ENCODE data around the gene SF3B3. TPM values are rescaled to one million over a fixed set of nuclear protein-coding genes. Genes with fewer than 3 reads are reported as not detected.
"Not testable (repeated sequence)": the region's sequence is repeated elsewhere in the genome, so short reads cannot be mapped to it uniquely, and the experiment has no call there.

Gene SF3B3
- total RNA-seq, 1 donor from 2014 or later: 50.8 TPM

DNA sequence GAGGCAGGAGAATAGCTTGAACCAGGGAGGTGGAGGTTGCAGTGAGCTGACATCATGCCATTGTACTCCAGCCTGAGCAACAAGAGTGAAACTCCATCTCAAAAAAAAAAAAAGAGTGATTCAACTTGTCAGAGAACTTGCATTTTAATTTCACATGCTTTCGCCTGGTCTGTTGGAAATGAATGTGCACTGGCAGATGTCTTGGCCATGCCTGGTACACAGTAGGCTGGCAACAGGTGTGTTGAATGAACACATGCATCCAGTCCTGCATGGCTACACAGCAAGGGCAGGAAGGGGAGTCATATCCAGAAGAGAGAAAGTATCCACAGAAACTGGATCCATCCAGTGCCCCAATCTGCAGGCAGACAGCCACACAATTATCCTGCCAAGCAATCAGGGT is 11.8 kb upstream of the SF3B3 start:
- DNase-seq (ENCODE audit: low read depth in 2 of 2): no peak

- no peak for DNase-seq (ENCODE audit: low read depth in 2 of 2)
Observed at GRCh38 chr16:70512456-70512855, 11.2 kb upstream of the SF3B3 start.

DNA sequence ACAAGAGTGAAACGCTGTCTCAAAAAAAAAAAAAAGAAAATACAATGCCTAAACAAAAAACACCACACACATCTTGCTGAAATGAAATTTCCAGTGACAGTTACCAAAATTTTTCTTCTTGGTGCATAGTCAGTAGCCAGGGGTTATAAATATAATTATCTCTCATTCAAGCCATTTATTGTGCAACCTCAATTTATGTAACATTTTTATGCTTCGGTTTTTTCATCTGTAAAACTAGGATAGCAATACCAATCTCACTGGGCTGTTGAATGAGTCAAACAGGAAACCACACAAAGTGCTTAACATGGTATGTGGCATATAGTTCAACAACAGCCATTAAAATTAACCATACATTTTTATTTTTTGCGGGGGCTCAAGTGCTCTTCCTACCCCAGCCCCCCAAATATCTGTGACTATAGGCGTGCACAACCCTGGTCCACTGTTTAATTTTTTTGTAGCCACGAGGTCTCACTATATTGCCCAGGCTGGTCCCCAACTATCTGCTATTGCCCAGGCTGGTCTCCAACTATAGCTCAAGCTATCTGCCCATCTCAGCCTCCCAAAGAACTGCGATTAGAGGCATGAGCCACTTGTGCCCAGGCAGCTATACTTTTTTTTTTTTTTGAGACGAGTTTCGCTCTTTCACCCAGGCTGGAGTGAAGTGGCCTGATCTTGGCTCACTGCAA is 2.9 kb upstream of the SF3B3 start:
- DNase-seq (ENCODE audit: low read depth in 2 of 2): peak in 1 of 2 donors; percentile 52

- no peak for DNase-seq (ENCODE audit: low read depth in 2 of 2)
Observed at GRCh38 chr16:70522216-70523075, 1.2 kb upstream of the SF3B3 start.

GRCh38 chr16:70523076-70523742 is 407 bp upstream of the SF3B3 start, which contains the start of gene COG4:
COG4 (minus strand) TSS chr16:70523554; CDS start chr16:70523543, 11 bp downstream.
- peak; percentile 87 to 91 for DNase-seq (ENCODE audit: low read depth in 2 of 2)

GRCh38 chr16:70524399-70524825 is 796 bp downstream of the SF3B3 start:
- peak in 1 of 2 donors; percentile 41 for DNase-seq (ENCODE audit: low read depth in 2 of 2)

DNA sequence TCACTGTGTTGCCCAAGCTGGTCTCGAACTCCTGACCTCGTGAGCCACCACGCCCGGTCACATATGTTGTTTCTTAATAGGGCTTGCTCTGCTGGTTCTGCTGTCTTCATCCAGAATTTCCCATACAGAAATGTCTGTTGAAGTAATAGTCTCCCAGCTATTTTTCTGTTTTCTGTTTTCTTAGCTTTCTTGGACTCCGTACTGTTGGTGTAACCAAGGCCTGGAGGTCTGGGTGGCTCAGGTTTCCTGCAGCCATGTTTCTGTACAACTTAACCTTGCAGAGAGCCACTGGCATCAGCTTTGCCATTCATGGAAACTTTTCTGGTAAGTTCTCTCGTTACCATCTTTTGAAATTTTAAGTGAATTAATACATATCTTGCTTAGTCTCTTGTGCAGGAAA is 2.8 kb downstream of the SF3B3 start:
- no peak for DNase-seq (ENCODE audit: low read depth in 2 of 2)

DNA sequence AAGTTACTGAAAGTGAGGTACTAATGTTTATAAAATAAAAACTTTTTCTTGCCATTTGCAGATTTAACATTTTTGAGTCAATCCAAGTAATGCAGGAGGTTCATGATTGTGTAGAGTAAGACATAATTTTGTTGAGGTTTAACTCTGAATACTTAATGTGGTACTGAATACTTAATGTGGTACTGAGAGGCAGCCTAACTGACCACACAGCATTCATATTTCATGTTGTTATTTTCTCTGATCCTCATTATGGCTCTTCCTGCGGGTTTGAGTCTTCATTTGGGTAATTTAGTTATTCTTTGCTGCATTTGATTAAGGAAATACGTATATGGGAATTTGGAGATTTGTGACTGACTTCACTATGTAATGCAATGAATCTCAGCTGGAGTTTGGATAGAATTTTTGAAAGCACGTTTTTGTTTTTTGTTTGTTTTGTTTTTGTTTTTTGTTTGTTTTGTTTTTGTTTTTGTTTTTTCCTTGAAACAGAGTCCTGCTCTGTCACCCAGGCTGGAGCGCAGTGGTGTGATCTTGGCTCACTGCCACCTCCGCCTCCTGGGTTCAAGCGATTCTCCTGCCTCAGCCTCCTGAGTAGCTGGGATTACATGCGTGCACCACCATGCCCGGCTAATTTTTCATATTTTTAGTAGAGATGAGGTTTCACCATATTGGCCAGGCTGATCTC is 3.8 kb downstream of the SF3B3 start:
- no peak for DNase-seq (ENCODE audit: low read depth in 2 of 2)

DNA sequence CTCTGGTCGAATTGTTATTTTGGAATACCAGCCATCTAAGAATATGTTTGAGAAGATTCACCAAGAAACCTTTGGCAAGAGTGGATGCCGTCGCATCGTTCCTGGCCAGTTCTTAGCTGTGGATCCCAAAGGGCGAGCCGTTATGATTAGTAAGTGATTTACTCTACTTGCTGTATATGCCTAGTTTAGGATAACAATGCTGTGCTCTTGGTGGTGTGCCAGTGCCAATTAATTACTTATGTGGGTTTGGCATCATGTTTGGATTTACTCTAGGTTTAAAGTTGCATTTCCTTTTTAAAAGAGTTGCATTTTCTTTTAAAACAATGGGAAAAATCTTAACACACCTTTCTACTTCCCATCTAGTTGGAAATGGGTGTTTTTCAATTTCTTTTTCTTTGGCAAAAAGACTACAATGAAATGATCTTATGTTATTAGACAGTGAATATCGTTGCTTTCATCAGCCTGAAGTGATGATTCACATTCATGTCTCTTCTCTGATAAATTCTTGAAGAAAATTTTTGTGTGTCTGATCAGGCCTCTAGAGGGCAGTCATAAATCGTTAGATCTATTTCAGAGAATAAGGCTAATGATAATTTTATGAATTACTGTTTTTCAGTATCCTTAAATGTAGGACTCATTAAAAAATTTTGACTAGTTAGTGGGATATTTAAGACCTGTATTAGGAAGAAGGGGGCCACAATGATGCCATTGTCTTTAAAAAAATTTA is 5.6 kb downstream of the SF3B3 start:
- peak; percentile 66 to 72 for DNase-seq (ENCODE audit: low read depth in 2 of 2)

DNA sequence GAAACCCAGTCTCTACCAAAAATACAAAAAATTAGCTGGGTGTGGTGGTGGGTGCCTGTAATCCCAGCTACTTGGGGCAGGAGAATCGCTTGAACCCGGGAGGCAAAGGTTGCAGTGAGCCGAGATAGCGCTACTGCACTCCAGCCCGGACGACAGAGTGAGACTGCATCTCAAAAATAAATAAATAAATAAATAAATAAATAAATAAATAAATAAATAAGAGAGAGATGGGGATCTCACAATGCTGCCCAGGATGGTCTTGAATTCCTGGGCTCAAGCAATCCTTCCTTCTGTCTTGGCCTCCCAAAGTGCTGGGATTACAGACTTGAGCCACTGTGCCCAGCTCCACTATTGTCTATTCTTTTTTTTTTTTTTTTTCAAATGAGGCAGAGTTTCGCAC is 6.3 kb downstream of the SF3B3 start:
- DNase-seq (ENCODE audit: low read depth in 2 of 2): not testable (repeated sequence)

DNA sequence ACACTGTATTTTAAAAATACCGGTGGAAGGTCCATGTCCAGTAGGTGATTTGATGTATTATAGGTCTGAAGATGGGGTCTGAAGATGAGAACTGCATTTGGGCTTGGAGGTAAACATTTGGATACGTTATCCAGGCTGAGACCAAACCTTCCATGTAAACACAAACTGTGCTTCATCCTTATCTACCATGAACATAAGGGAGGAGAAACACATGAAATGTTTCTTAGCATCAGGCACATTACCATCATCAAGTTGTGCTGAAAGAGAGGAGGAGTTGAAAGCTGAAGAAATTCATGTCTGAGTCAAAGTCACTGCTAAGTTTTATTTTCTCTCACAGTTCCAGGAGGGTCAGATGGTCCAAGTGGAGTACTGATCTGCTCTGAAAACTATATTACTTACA is 11.4 kb downstream of the SF3B3 start:
- DNase-seq (ENCODE audit: low read depth in 2 of 2): no peak

- DNase-seq (ENCODE audit: low read depth in 2 of 2): no peak
Observed at GRCh38 chr16:70540994-70541393, 17.4 kb downstream of the SF3B3 start.

DNA sequence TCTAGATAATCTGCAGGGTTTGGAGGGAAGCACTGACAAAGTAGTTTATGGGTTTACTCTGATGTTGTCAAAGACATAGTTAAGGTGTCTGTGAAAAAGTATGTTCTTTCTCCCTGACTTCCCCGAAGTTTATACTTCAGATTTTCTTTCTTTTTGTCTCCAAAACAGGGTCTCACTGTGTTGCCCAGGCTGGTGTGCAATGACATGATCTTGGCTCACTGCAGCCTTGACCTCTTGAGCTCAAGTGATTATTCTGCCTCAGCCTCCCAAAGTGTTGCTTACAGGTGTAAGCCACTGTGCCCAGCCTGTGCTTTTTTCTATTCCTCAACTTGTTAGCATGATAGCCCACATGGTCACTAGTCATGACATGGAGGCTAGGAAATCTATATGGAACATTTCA is 20.9 kb downstream of the SF3B3 start:
- DNase-seq (ENCODE audit: low read depth in 2 of 2): no peak

DNA sequence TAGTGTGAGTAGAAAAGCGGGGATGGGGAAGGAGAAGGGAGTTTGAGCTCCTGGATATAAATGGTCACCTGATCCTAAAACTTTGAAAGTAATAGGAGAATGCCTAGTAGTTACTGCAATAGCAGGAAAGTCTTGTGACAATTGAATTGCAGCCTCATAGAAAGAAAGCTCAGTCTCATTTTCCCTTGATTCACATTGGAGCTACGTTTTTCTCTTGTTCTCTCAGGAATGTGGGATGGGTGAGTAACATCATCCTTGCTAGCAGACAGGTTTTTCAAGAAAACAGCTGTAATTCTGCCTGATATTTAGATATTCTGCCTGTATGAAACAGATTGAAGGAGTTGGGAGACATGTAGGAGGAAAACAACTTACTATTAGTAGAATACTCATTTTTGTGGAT is 25.3 kb downstream of the SF3B3 start:
- no peak for DNase-seq (ENCODE audit: low read depth in 2 of 2)

DNA sequence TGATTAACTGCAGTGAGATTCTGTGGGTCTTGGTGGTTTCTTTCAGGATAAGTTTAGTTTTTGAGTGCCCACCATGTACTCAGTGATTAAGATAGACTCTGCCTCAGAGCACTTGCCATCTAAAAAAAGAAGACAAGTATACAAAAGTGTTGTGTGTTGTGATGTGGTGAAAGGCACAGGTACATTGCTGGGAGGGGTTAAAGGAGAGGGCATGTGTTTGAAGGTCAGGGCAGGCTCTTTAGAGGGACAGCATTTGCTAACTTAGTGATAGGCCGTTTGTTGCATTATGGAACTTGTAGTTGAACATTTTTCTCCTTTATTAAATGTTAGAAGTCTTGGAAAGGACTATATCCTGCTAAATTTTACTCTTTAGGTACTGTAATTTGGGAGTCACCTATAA is 26.5 kb downstream of the SF3B3 start:
- DNase-seq (ENCODE audit: low read depth in 2 of 2): no peak

DNA sequence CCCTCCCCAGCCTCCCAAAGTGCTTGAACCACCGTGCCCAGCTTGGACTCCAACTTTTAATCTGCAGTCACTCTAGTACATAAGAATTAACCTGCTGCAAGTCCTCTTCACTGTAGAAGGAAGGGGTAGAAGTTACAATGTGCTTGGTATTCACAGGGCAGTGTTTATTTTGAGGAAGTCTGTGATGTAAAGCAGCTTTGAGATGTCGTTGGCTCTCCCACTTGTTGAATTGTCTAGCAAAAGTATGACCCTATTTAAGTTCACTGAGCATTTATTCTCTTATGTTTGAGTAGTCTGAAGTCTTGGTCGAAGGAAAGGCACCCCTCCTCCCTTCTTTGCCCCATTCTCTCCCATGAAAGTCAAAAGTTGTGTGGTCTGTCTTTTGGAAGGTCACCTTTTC is 28.2 kb downstream of the SF3B3 start:
- no peak for DNase-seq (ENCODE audit: low read depth in 2 of 2)

DNA sequence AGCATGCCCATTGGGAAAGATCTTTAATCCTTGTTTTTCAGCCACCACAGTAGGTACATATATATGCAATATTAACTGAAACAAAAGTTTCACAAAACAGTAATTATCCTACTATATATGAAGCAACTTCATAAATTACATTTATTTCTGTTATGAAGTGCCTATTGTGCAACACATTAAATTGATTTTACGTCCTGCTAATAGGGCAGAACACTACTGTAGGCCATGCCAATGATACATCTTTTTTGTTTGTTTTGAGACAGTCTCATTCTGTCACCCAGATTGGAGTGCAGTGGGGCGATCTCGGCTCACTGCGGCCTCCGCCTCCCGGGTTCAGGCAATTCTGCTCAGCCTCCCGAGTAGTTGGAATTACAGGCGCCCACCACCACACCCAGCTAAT is 29.1 kb downstream of the SF3B3 start:
- no peak for DNase-seq (ENCODE audit: low read depth in 2 of 2)

- peak in 1 of 2 donors; percentile 70 for DNase-seq (ENCODE audit: low read depth in 2 of 2)
Observed at GRCh38 chr16:70553645-70554044, 30.0 kb downstream of the SF3B3 start.

- DNase-seq (ENCODE audit: low read depth in 2 of 2): peak in 1 of 2 donors; percentile 47
Observed at GRCh38 chr16:70556063-70556462, 32.4 kb downstream of the SF3B3 start.

GRCh38 chr16:70561623-70562022 is 38.0 kb downstream of the SF3B3 start:
- no peak for DNase-seq (ENCODE audit: low read depth in 2 of 2)

DNA sequence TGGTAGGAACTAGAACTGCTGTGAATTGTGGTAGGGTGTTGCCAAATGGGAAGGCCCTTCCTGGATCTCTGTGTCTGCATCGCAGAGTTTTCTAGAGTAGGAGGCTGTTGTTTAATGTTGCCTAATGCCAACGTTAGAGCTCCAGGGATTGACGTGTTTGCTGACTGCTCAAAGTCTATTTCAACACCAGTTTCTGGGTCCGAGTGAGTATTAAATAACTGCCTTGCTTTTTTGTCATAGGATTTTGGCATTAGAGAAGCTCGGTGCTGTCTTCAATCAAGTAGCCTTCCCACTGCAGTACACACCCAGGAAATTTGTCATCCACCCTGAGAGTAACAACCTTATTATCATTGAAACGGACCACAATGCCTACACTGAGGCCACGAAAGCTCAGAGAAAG is 40.0 kb downstream of the SF3B3 start:
- DNase-seq (ENCODE audit: low read depth in 2 of 2): peak in 1 of 2 donors; percentile 43
